GM12878 (cell line): ENCODE measurements around the gene SLC5A10. TPM values are rescaled to one million over a fixed set of nuclear protein-coding genes. Genes with fewer than 3 reads are reported as not detected.

Experiments used
- ATAC-seq: fragments of 200-7000 bp; cut with Tn5 transposase; 3 replicates; pipeline ENCODE4 v1.9.1; 2020; ENCODE audit warnings: mild to moderate bottlenecking, moderate library complexity
- BruUV-seq: library from RNA; stranded (reverse); fragments of 400-500 nt; replicated peaks from 2 replicates; lab custom pipeline; 2021; lab: Mats Ljungman, UMichigan
- CTCF ChIA-PET: fragments of 300-600 bp; sonication (Branson Sonifier 250); formaldehyde crosslinking; extraction: SDS; loops from one replicate; lab custom pipeline; 2021; ENCODE audit warnings: inconsistent platforms; lab: Yijun Ruan, JAX
- POLR2A ChIA-PET: fragments of 350-600 bp; formaldehyde crosslinking; extraction: SDS; loops from one replicate; lab custom pipeline; 2021; ENCODE audit warnings: inconsistent platforms; lab: Charles Lee
- RAD21 ChIA-PET: fragments of 300-600 bp; sonication (Branson Sonifier 250); formaldehyde crosslinking; loops from one replicate; lab custom pipeline; 2023; ENCODE audit warnings: antibody characterized with exemption; ENCODE audit not compliant: unreplicated experiment; lab: Charles Lee
- SMC1A ChIA-PET: fragments of 300-600 bp; sonication (Branson Sonifier 250); formaldehyde crosslinking; loops from one replicate; lab custom pipeline; 2023; ENCODE audit not compliant: unreplicated experiment, uncharacterized antibody; lab: Charles Lee
- DNase-seq: peaks from one replicate; pipeline ENCODE4 v3.0.0-alpha.2; 2011; ENCODE audit warnings: low read depth, low spot score
- FAIRE-seq: peaks from 3 replicates; lab custom pipeline; 2011; peaks lifted over from hg19 to GRCh38; lab: Jason Lieb, UNC
- H2AFZ ChIP-seq: 2 replicates; pipeline ENCODE4 v1.6.0; 2011; ENCODE audit warnings: low read depth, low read length, control low read depth; ENCODE audit not compliant: control insufficient read depth
- H3K27ac ChIP-seq: 2 replicates; pipeline ENCODE4 v1.5.1; 2011; ENCODE audit warnings: control low read depth; ENCODE audit not compliant: control insufficient read depth, insufficient read depth
- H3K27me3 ChIP-seq, 2 experiments: replicated peaks in 1 of 2; 2 replicates each; pipeline versions ENCODE4 v1.6.0 to v1.6.1; 2011; ENCODE audit warnings: low read length in 1 of 2; ENCODE audit not compliant: control insufficient read depth in 2 of 2, insufficient read depth in 2 of 2
- H3K36me3 ChIP-seq, 2 experiments: 2 replicates each; pipeline ENCODE4 v1.5.1; 2011; ENCODE audit warnings: low read length in 1 of 2; ENCODE audit not compliant: control insufficient read depth in 2 of 2, insufficient read depth in 2 of 2
- H3K4me1 ChIP-seq: 2 replicates; pipeline ENCODE4 v1.6.1; 2011; ENCODE audit warnings: mild to moderate bottlenecking, low read length, moderate library complexity, mixed read lengths; ENCODE audit not compliant: control insufficient read depth, insufficient read depth
- H3K4me2 ChIP-seq: 2 replicates; pipeline ENCODE4 v1.6.0; 2011; ENCODE audit warnings: control low read depth; ENCODE audit not compliant: control insufficient read depth, insufficient read depth
- H3K4me3 ChIP-seq: fragments of 200-600 bp; sonication (generic); 2 replicates; pipeline ENCODE4 v1.5.1; 2016
- H3K79me2 ChIP-seq: 2 replicates; pipeline ENCODE4 v1.6.0; 2011; ENCODE audit warnings: low read length; ENCODE audit not compliant: control insufficient read depth, insufficient read depth
- H3K9ac ChIP-seq: 2 replicates; pipeline ENCODE4 v1.8.0; 2011; ENCODE audit warnings: low read length, control low read depth, mixed read lengths; ENCODE audit not compliant: control insufficient read depth, insufficient read depth
- H3K9me3 ChIP-seq: replicated peaks from 3 replicates; pipeline ENCODE4 v1.5.1; 2011; ENCODE audit warnings: mild to moderate bottlenecking, low read length; ENCODE audit not compliant: control insufficient read depth, insufficient read depth
- H4K20me1 ChIP-seq: 2 replicates; pipeline ENCODE4 v1.6.0; 2011; ENCODE audit not compliant: control insufficient read depth, insufficient read depth
- BACH1 ChIP-seq: fragments of 450-650 bp; IDR thresholded peaks from 2 replicates; pipeline ENCODE4 v1.6.1; 2017; ENCODE audit warnings: mild to moderate bottlenecking, borderline replicate concordance
- HDAC6 ChIP-seq: fragments of 200-600 bp; sonication (generic); IDR thresholded peaks from one replicate; pipeline ENCODE4 v1.8.0; 2017; ENCODE audit warnings: antibody characterized with exemption; ENCODE audit not compliant: unreplicated experiment
- MEF2A ChIP-seq: IDR thresholded peaks from 2 replicates; pipeline ENCODE4 v1.6.1; 2011; ENCODE audit warnings: low read depth, mild to moderate bottlenecking, low read length, moderate library complexity; ENCODE audit not compliant: insufficient read depth
- NFYB ChIP-seq: IDR thresholded peaks from 2 replicates; pipeline ENCODE4 v1.6.1; 2011; ENCODE audit warnings: low read depth, mild to moderate bottlenecking, low read length, improper control_type of control experiment, moderate library complexity; ENCODE audit not compliant: insufficient read depth
- PAX8 ChIP-seq: fragments of 450-650 bp; IDR thresholded peaks from 2 replicates; pipeline ENCODE4 v1.6.1; 2017; ENCODE audit warnings: mild to moderate bottlenecking, moderate library complexity
- POU2F2 ChIP-seq: IDR thresholded peaks from 3 replicates; pipeline ENCODE4 v1.6.1; 2011; ENCODE audit warnings: low read depth, mild to moderate bottlenecking, low read length, borderline replicate concordance
- RB1 ChIP-seq: fragments of 450-650 bp; formaldehyde crosslinking; IDR thresholded peaks from 2 replicates; pipeline ENCODE4 v1.6.1; 2017; ENCODE audit warnings: mild to moderate bottlenecking, borderline replicate concordance
- RCOR1 ChIP-seq: conservative IDR thresholded peaks from 2 replicates; pipeline ENCODE4 v1.6.1; 2012; ENCODE audit warnings: low read depth, low read length, improper control_type of control experiment
- RUNX3 ChIP-seq: IDR thresholded peaks from 2 replicates; pipeline ENCODE4 v1.6.1; 2012; ENCODE audit warnings: low read length, inconsistent platforms
- SPI1 ChIP-seq: IDR thresholded peaks from 2 replicates; pipeline ENCODE4 v1.6.1; 2011; ENCODE audit warnings: low read depth, mild to moderate bottlenecking, low read length, moderate library complexity, borderline replicate concordance; ENCODE audit not compliant: insufficient read depth
- SREBF2 ChIP-seq: IDR thresholded peaks from 2 replicates; pipeline ENCODE4 v1.6.1; 2012; ENCODE audit warnings: mild to moderate bottlenecking, low read length
- WGBS: methylation state at CpG from one replicate; pipeline ENCODE4 v1.1.6; 2016; ENCODE audit warnings: low lambda C conversion rate; ENCODE audit not compliant: insufficient replicate concordance, insufficient coverage; ENCODE audit errors: missing lambda C conversion rate; 5-methylcytosine and 5-hydroxymethylcytosine counted together
- in situ Hi-C: fragments of 300-500 bp; cut with MboI; formaldehyde crosslinking; loops from 9 replicates; pipeline ENCODE4 v1.14.3; 2018; ENCODE audit warnings: mixed read lengths
- intact Hi-C: fragments of 100-400 bp; cut with micrococcal nuclease; formaldehyde crosslinking; loops from one replicate; pipeline ENCODE4 v1.14.2; 2022; ENCODE audit not compliant: unreplicated experiment
- polyA plus RNA-seq, 11 experiments: library from polyadenylated mRNA; depleted of rRNA in 4 of 11; unstranded in 6 of 11; stranded (reverse) in 5 of 11; fragments of >200 nt; fragmentation: Nextera tagmentation in 4 of 11; fragmentation: Illumina TruSeq in 1 of 11; extraction: Ambion mirVana in 4 of 11; extraction: Trizol in 1 of 11; gene quantifications; 1 replicate in 1 of 11; 2 replicates in 10 of 11; pipeline versions ENCODE4 v1.2.1 to v1.2.3, GENCODE V29; 2011 to 2016; ENCODE audit warnings: inconsistent platforms in 2 of 11, missing spikeins in 2 of 11, low read depth in 1 of 11
- total RNA-seq, 4 experiments: library from RNA; depleted of rRNA in 3 of 4; stranded (reverse); fragments of >200 nt in 3 of 4; fragmentation: Illumina TruSeq in 1 of 4; extraction: Trizol in 1 of 4; gene quantifications; 2 replicates each; pipeline versions ENCODE4 v1.2.1 to v1.2.3, GENCODE V29; 2013 to 2021
- TF ChIP-seq, protein P1 (sequence below): fragments of 450-650 bp; IDR thresholded peaks from 2 replicates; pipeline ENCODE4 v1.6.1; 2017; ENCODE audit warnings: low read depth, mild to moderate bottlenecking, moderate library complexity
- TF ChIP-seq, protein P2 (sequence below): fragments of 450-650 bp; IDR thresholded peaks from 2 replicates; pipeline ENCODE4 v1.6.1; 2016; ENCODE audit warnings: mild to moderate bottlenecking
- TF ChIP-seq, protein P3 (sequence below): fragments of 150-350 bp; IDR thresholded peaks from 2 replicates; pipeline ENCODE4 v1.6.1; 2016; ENCODE audit warnings: low read depth, low read length

The SLC5A10 gene
- total and polyA plus RNA-seq, 10 of the 15 experiments (the other 5 are each of a cell fraction or from before 2014, with no cell fraction given): under 0.01 to 0.18 (median 0.07) TPM; not detected in 4

DNA sequence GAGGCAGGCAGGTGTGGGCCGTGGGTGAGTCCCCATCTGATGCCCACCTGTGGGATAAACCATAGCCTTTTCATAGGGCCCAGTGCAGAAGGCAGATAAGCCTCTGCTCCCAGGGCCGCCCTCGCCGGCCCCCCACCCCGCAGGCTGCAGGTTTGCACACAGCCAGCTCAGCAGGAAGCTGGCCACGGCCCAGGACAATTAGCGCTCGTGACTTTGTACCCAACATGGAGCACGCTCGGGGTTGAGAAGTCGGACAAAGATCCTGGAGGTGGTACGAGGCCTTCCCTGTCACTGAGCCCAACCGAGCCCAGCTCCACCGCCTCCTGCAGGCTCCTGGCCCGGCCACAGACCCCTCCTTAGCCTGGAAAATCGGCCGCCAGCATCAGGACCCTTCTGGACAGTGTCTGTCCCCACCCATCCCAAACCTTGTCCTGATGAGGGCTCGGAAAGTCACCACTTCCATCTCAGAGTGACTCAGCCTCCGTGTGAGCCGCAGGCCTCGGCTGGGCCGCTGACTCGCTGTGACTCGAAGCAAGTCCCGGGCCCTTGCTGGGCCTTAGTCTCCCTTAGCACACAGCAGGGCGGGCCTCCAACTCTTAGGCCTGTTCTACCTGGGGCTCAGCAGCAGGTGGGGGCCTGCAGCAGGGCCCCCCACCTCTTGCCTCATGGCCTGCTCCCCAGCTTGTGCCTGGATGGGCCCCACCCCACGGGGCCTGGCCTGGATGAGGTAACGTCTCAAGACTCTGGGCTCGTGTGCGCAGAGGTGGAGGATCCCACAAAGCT is 29.9 kb downstream of the SLC5A10 start:
- H2AFZ ChIP-seq: no peak overlapping the region
- H3K9me3 ChIP-seq: no peaks in the 10 kb centered on the region
- DNase-seq: no peak
- TF ChIP-seq RUNX3 (no peak), PAX8 (no peak), SREBF2 (no peak), POU2F2 (no peak), BACH1 (no peak), NFYB (no peak), RB1 (no peak), HDAC6 (no peak), SPI1 (no peak), MEF2A (no peak), RCOR1 (no peak)
- TF ChIP-seq, protein P1, sequence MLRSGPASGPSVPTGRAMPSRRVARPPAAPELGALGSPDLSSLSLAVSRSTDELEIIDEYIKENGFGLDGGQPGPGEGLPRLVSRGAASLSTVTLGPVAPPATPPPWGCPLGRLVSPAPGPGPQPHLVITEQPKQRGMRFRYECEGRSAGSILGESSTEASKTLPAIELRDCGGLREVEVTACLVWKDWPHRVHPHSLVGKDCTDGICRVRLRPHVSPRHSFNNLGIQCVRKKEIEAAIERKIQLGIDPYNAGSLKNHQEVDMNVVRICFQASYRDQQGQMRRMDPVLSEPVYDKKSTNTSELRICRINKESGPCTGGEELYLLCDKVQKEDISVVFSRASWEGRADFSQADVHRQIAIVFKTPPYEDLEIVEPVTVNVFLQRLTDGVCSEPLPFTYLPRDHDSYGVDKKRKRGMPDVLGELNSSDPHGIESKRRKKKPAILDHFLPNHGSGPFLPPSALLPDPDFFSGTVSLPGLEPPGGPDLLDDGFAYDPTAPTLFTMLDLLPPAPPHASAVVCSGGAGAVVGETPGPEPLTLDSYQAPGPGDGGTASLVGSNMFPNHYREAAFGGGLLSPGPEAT: no peak
- TF ChIP-seq, protein P2, sequence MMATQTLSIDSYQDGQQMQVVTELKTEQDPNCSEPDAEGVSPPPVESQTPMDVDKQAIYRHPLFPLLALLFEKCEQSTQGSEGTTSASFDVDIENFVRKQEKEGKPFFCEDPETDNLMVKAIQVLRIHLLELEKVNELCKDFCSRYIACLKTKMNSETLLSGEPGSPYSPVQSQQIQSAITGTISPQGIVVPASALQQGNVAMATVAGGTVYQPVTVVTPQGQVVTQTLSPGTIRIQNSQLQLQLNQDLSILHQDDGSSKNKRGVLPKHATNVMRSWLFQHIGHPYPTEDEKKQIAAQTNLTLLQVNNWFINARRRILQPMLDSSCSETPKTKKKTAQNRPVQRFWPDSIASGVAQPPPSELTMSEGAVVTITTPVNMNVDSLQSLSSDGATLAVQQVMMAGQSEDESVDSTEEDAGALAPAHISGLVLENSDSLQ: no peak
- TF ChIP-seq, protein P3, sequence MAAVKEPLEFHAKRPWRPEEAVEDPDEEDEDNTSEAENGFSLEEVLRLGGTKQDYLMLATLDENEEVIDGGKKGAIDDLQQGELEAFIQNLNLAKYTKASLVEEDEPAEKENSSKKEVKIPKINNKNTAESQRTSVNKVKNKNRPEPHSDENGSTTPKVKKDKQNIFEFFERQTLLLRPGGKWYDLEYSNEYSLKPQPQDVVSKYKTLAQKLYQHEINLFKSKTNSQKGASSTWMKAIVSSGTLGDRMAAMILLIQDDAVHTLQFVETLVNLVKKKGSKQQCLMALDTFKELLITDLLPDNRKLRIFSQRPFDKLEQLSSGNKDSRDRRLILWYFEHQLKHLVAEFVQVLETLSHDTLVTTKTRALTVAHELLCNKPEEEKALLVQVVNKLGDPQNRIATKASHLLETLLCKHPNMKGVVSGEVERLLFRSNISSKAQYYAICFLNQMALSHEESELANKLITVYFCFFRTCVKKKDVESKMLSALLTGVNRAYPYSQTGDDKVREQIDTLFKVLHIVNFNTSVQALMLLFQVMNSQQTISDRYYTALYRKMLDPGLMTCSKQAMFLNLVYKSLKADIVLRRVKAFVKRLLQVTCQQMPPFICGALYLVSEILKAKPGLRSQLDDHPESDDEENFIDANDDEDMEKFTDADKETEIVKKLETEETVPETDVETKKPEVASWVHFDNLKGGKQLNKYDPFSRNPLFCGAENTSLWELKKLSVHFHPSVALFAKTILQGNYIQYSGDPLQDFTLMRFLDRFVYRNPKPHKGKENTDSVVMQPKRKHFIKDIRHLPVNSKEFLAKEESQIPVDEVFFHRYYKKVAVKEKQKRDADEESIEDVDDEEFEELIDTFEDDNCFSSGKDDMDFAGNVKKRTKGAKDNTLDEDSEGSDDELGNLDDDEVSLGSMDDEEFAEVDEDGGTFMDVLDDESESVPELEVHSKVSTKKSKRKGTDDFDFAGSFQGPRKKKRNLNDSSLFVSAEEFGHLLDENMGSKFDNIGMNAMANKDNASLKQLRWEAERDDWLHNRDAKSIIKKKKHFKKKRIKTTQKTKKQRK: no peak
- TF ChIP-seq, all 136 proteins: peak for 0
- no peak overlapping the region for H3K9ac ChIP-seq
- SMC1A ChIA-PET: no interaction called here
- no peak overlapping the region for H3K4me3 ChIP-seq
- no TSS peak for BruUV-seq
- WGBS: 90% methylated on average over 30 of the region's 30 CpGs
- FAIRE-seq: no peak
- no peak overlapping the region for H3K27ac ChIP-seq
- H4K20me1 ChIP-seq: no peaks in the 10 kb centered on the region
- POLR2A ChIA-PET: no interaction called here
- peaks cover 0 to 23% of the 10 kb centered on the region in 2 experiments; a peak in 2 of 4 replicates for H3K36me3 ChIP-seq
- no peaks in the 10 kb centered on the region for H3K4me1 ChIP-seq
- in situ Hi-C loops (no loop called here), intact Hi-C loops (no loop called here)
- ATAC-seq: no peak
- no peaks in the 10 kb centered on the region for H3K27me3 ChIP-seq
- RAD21 ChIA-PET: no interaction called here
- no peak overlapping the region for H3K4me2 ChIP-seq
- H3K79me2 ChIP-seq: no peaks in the 10 kb centered on the region
- CTCF ChIA-PET: interaction anchor here (0.8 kb wide), 1 partner anchor 21 kb away, joined by 3 read pairs; no protein-coding TSS in a partner anchor
